ENCODE results near the gene FAF2.

- TF ChIP-seq CTCF (IDR thresholded peaks at IDR 0.05) = no peak
- TF ChIP-seq POLR2A (IDR thresholded peaks at IDR 0.05) = no peak
These were observed 80.6 kb downstream of the FAF2 start for GRCh38 chr5:176528761-176529115.
